ENCODE data around the gene HS3ST5. TPM values are rescaled to one million over a fixed set of nuclear protein-coding genes. Genes with fewer than 3 reads are reported as not detected.
"Not testable (repeated sequence)": the region's sequence is repeated elsewhere in the genome, so short reads cannot be mapped to it uniquely, and the experiment has no call there.

The HS3ST5 gene
- total RNA-seq, 1 donor from 2014 or later, result 1.5 TPM

- FAIRE-seq, result no peak
- no peak overlapping the region for H3K27ac Mint-ChIP-seq (ENCODE audit: unreplicated experiment)
These were observed 189.4 kb downstream of the HS3ST5 start for GRCh38 chr6:114153448-114153847.

DNA sequence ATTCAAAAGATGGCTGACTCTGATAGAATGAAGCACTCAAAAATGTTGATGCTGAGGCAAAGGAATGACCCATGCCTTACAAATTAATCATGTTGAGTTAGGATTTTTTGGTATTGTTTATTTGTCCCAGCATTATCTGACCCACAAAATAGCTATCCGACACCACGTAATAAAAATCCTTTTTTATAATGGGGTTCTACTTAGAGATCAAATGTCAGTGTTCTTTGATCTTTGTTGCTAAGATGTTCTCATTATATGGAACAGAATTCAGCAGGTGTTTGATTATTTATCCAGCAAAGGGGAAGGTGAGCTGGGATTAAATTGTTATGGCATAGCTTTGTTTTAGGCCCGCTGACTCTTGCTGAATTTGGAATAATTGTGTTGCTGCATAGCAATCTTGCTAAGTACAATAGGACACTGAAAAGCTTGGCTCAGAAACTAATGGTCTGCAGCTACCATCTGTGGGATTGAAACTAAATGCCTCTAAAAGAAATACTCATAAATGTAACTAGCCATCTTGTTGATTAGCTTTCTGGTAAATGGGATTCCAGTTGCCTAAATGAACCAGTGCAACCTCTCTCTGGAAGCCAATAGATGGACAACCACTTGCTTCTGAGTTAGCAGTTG is 191.6 kb downstream of the HS3ST5 start:
- H3K4me3 Mint-ChIP-seq (ENCODE audit: unreplicated experiment), result no peak overlapping the region
- no peaks in the 10 kb centered on the region for H3K4me1 Mint-ChIP-seq (ENCODE audit: low read depth, unreplicated experiment)
- FAIRE-seq, result no peak

More at GRCh38 chr6:114153448-114153847, 189.4 kb downstream of the HS3ST5 start:
- Histone ChIP-seq H3K4me2 (ENCODE audit: low read length) (no peak overlapping the region), H3K27me3 (ENCODE audit: insufficient read depth, low read length) (no peaks in the 10 kb centered on the region), H3K9me3 (ENCODE audit: insufficient read depth, low read depth, low read length) (no peaks in the 10 kb centered on the region), H3K4me1 (ENCODE audit: insufficient read depth, low read length) (no peaks in the 10 kb centered on the region), H3K27ac (ENCODE audit: low read depth, low read length) (no peak overlapping the region), H4K20me1 (ENCODE audit: insufficient read depth, low read length) (no peaks in the 10 kb centered on the region), H3K4me3 (ENCODE audit: insufficient read depth, low read depth, low read length) (no peak overlapping the region), H3K79me2 (ENCODE audit: insufficient read depth, low read length) (no peaks in the 10 kb centered on the region), H2AFZ (ENCODE audit: low read depth, low read length) (no peak overlapping the region), H3K36me3 (ENCODE audit: insufficient read depth, low read length) (no peaks in the 10 kb centered on the region), H3K9ac (ENCODE audit: low read length) (no peak overlapping the region)
- Mint-ChIP-seq H3K36me3 (ENCODE audit: low read depth, unreplicated experiment) (no peaks in the 10 kb centered on the region), H3K9me3 (ENCODE audit: unreplicated experiment) (no peaks in the 10 kb centered on the region), H3K4me1 (ENCODE audit: low read depth, unreplicated experiment) (no peaks in the 10 kb centered on the region), H3K4me3 (ENCODE audit: unreplicated experiment) (no peak overlapping the region), H3K27me3 (ENCODE audit: low read depth, unreplicated experiment) (no peaks in the 10 kb centered on the region)
- TF ChIP-seq EZH2 (IDR thresholded peaks at IDR 0.05; ENCODE audit: insufficient read depth, low read length), result no peak
- TF ChIP-seq CTCF (IDR thresholded peaks at IDR 0.05; ENCODE audit: insufficient read depth, low read depth, low read length), result no peak
- no peak for DNase-seq (ENCODE audit: low read depth)

DNA sequence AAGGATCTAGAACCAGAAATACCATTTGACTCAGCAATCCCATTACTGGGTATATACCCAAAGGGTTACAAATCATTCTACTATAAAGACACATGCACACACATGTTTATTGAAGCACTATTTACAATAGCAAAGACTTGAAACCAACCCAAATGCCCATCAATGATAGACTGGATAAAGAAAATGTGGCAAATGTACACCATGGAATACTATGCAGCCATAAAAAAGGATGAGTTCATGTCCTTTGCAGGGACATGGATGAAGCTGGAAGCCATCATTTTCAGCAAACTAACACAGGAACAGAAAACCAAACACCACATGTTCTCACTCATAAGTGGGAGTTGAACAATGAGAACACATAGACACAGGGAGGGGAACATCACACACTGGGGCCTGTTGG is 193.6 kb downstream of the HS3ST5 start:
- H3K4me3 ChIP-seq (ENCODE audit: insufficient read depth, low read depth, low read length); H2AFZ ChIP-seq (ENCODE audit: low read depth, low read length); FAIRE-seq; H3K9ac ChIP-seq (ENCODE audit: low read length); H3K27ac Mint-ChIP-seq (ENCODE audit: unreplicated experiment); H3K9me3 Mint-ChIP-seq (ENCODE audit: unreplicated experiment); H3K4me1 ChIP-seq (ENCODE audit: insufficient read depth, low read length); H3K4me2 ChIP-seq (ENCODE audit: low read length); H3K9me3 ChIP-seq (ENCODE audit: insufficient read depth, low read depth, low read length); H3K27ac ChIP-seq (ENCODE audit: low read depth, low read length); H3K36me3 ChIP-seq (ENCODE audit: insufficient read depth, low read length); H4K20me1 ChIP-seq (ENCODE audit: insufficient read depth, low read length); H3K27me3 Mint-ChIP-seq (ENCODE audit: low read depth, unreplicated experiment); H3K4me3 Mint-ChIP-seq (ENCODE audit: unreplicated experiment); H3K27me3 ChIP-seq (ENCODE audit: insufficient read depth, low read length); H3K36me3 Mint-ChIP-seq (ENCODE audit: low read depth, unreplicated experiment); H3K79me2 ChIP-seq (ENCODE audit: insufficient read depth, low read length); DNase-seq (ENCODE audit: low read depth): not testable (repeated sequence)
- H3K4me1 Mint-ChIP-seq (ENCODE audit: low read depth, unreplicated experiment), result peaks cover 11% of the 10 kb centered on the region

More for the DNA sequence above, 191.6 kb downstream of the HS3ST5 start:
- Histone ChIP-seq H3K36me3 (ENCODE audit: insufficient read depth, low read length) (no peaks in the 10 kb centered on the region), H3K79me2 (ENCODE audit: insufficient read depth, low read length) (no peaks in the 10 kb centered on the region), H3K27me3 (ENCODE audit: insufficient read depth, low read length) (no peaks in the 10 kb centered on the region), H3K4me1 (ENCODE audit: insufficient read depth, low read length) (no peaks in the 10 kb centered on the region), H3K4me3 (ENCODE audit: insufficient read depth, low read depth, low read length) (no peak overlapping the region), H3K9ac (ENCODE audit: low read length) (no peak overlapping the region), H3K4me2 (ENCODE audit: low read length) (no peak overlapping the region), H3K27ac (ENCODE audit: low read depth, low read length) (no peak overlapping the region), H4K20me1 (ENCODE audit: insufficient read depth, low read length) (no peaks in the 10 kb centered on the region), H2AFZ (ENCODE audit: low read depth, low read length) (no peak overlapping the region), H3K9me3 (ENCODE audit: insufficient read depth, low read depth, low read length) (peaks cover 2% of the 10 kb centered on the region)
- Mint-ChIP-seq H3K9me3 (ENCODE audit: unreplicated experiment) (no peaks in the 10 kb centered on the region), H3K27ac (ENCODE audit: unreplicated experiment) (no peak overlapping the region), H3K27me3 (ENCODE audit: low read depth, unreplicated experiment) (no peaks in the 10 kb centered on the region), H3K36me3 (ENCODE audit: low read depth, unreplicated experiment) (no peaks in the 10 kb centered on the region)
- TF ChIP-seq CTCF (IDR thresholded peaks at IDR 0.05; ENCODE audit: insufficient read depth, low read depth, low read length), result no peak
- no peak for TF ChIP-seq EZH2 (IDR thresholded peaks at IDR 0.05; ENCODE audit: insufficient read depth, low read length)
- no peak for DNase-seq (ENCODE audit: low read depth)

All from astrocyte (in vitro differentiated cells and primary cell).